Measurements from ENCODE around the gene ATG12.
"Not testable (repeated sequence)": the region's sequence is repeated elsewhere in the genome, so short reads cannot be mapped to it uniquely, and the experiment has no call there.

ATG12 gene

DNA sequence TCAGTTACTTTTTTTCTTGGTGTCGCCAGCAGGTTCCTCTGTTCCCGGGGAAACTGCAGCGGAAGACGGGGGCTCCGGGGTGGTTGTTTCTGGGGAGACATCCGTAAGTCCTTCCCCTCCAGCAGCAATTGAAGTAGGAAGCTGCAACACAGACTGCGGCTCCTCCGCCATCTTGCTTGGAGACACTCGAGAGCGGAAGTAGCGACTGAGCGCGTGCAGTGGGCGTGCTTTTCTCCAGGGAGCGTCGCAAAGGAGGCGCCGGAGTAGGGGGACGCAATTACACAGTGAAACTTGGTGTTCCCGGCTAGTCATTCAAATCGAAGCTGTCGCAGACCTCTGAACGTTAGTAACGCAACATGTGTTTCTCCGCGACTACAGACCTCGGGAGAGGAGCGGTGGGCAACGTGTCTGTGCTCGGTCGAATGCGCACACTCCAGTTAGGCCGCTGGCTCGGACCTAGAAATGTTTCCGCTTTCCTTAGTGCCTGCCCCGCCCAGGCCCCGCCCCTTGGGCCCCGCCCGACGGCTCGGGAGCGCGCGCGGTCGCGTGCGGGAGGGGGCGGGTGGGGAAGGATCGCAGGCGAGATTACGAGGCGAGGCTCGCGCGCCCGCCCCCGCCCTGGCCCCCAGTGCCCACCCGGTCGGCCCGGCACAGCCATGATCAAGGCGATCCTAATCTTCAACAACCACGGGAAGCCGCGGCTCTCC lies at the start of gene ATG12, which contains the start of gene AP3S1:
ATG12 (minus strand) TSS at position 184 of the 707 bp plus-strand sequence; CDS start at position 171, 13 bp downstream.
AP3S1 (plus strand) TSS at position 554 of the 707 bp plus-strand sequence; CDS start at position 657, 103 bp downstream.
- DNase-seq (ENCODE audit: low read depth), result peak; percentile 81

DNA sequence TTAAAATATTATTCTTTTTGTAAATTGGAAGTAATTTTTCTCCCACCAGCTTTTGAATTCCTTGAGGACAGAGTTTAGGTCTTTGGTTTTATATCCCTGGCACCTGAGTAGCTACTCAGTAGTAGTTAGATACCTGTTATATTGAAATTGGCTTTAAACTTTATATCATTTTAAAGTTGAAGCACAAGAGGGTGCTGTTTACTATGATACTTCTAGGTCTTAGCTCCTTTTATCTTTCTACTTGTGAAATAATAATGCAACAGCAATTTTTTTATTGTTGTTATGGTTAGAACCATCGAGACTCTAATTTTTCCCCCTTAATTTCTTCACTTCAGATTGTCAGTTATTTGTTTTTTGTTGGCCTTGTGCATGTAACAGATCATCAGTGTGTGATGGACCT lies 46.7 kb upstream of the ATG12 start:
- no peak for DNase-seq (ENCODE audit: low read depth)

- not testable (repeated sequence) for DNase-seq (ENCODE audit: low read depth)
Measured at GRCh38 chr5:115885208-115885607, 43.8 kb upstream of the ATG12 start.

GRCh38 chr5:115884704-115885103 lies 43.3 kb upstream of the ATG12 start:
- DNase-seq (ENCODE audit: low read depth), result no peak

DNA sequence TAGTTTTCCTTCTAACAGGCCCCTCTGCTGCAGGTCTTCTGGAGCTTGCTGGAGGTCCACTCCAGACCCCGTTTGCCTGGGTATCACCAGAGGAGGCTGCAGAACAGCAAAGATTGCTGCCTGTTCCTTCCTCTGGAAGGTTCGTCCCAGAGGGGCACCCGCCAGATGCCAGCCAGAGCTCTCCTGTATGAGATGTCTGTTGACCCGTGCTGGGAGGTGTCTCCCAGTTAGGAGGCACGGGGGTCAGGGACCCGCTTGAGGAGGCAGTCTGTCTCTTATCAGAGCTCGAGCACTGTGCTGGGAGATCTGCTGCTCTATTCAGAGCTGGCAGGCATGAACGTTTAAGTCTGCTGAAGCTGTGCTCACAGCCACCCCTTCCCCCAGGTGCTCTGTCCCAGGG lies 41.1 kb upstream of the ATG12 start:
- not testable (repeated sequence) for DNase-seq (ENCODE audit: low read depth)

DNA sequence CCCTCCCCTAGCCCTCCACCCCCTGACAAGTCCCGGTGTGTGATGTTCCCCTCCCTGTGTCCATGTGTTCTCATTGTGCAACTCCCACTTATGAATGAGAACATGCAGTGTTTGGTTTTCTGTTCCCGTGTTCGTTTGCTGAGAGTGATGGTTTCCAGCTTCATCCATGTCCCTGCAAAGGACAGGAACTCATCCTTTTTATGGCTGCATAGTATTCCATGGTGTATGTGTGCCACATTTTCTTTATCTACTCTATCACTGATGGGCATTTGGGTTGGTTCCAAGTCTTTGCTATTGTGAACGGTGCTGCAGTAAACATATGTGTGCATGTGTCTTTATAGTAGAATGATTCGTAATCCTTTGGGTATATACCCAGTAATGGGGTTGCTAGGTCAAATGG lies 36.0 kb upstream of the ATG12 start:
- not testable (repeated sequence) for DNase-seq (ENCODE audit: low read depth)

- DNase-seq (ENCODE audit: low read depth), result no peak
Measured at GRCh38 chr5:115875447-115875846, 34.1 kb upstream of the ATG12 start.

DNA sequence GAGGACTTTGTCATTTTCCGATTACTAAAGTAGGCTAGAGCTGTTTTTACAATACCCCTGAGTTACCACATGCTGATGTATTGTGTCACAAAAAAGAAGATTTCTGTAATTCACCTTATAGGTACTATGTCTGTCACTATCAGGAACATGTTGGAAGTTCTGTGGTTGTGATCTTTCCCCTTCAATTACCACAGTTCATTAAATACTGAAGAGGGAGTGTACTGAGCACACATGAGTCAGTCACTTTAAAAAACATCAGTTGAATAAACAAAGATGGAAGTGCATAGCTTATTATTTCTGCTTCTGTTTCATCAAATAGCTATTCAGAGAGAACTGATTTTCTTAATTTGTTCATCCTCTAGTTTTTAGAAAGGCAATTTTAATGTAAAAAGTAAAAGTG lies 32.0 kb upstream of the ATG12 start:
- no peak for DNase-seq (ENCODE audit: low read depth)

DNA sequence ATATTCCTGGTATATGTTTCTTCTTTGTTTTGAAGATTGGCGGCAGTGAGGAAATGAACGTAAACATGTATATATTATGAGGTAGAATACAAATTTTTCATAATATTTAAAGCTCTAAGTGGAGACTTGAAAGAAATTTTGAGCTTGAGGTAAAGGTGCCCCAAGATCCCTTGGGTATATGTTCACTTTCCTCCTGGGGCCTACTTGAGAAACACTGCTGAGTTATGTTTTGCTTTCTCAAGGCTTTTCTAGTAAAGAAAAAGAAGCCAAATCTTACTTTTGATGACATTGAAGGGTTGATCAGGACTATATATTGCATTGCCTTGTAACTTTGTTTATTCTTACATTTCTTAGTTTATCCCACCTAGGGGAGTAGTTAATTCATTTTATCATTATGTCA lies 31.1 kb upstream of the ATG12 start:
- DNase-seq (ENCODE audit: low read depth), result no peak

DNA sequence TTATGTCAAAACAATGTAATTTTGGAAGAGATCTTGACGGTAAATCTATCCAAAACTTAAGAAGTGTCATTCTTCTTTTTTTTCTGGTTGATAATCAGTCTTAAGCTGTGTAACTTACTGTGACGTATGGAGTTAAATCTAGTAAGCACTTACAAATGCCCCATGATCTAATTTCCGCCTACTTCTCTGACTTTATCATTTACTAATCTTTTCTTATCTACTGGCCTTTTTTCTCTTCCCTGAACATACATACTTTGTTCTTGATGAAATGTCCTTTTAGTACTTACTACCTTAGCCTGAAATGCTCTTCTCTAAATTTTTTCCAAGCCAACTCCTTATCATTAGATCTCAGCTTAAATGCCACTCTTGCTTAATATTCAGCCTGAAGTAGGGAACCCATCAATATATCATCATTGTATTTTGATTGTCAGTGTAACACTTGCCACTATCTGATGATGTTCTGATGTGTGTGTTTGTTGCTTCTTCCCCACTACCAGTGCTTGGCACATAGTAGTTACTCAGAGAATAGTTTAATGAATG lies 28.0 kb upstream of the ATG12 start:
- no peak for DNase-seq (ENCODE audit: low read depth)

DNA sequence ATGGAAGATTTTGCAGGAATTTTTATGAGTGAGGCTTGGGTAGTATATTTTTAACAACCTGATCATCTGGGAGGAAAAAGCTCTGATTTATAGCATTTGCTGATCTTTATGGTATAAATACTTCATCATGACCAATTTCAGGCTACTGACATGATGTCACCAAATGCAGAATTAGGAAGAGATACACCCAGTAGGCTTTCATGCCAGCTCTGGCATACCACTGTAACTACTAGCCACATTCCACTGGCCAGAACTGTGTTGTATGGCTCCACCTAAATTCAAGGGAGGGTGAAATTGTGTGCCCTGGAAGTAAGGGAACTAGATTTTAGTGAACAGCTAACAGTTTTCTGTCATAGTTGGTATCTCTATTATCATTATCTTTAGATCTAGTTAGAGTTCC lies 18.0 kb upstream of the ATG12 start:
- DNase-seq (ENCODE audit: low read depth), result no peak

DNA sequence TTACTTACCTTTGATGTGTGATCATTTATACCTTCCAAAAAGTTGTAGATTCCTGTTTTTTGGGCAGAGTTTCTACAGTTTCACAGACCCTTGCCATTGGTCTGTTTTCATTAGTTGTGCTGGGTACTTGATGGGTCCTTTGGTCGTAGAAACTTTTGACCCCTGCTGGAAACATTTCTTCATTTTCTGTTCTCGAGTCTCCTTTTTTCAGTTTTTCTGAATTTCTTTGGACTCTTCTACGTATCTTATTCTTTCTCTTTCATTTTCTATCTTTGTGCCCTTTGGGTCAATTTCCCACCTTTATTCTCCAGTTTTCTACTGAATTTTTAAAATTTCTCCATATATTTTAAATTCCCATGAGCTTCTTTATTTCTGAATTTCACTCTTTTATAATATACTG lies 17.0 kb upstream of the ATG12 start:
- DNase-seq (ENCODE audit: low read depth), result no peak

- peak; percentile 43 for DNase-seq (ENCODE audit: low read depth)
Measured at GRCh38 chr5:115857626-115858349, 16.4 kb upstream of the ATG12 start.

DNA sequence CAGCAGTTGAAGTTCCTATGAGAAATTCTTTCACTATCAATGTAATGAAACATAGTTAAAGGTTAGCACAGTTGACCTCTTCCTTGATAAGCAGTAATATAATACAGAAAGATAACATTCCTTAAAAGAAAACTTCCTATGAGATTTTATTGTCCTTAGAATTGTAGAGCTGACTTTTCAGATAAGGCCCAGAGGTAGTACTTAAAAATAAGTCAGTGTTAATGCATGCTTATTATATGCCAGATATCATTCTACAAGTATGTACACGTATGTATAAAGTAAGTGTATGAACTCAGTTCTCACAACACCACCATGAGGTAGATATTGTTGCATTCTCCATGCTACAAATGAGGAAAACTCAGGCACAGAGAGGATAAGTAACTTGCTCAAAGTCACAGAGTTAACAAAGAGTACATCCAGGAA lies 15.7 kb upstream of the ATG12 start:
- no peak for DNase-seq (ENCODE audit: low read depth)

GRCh38 chr5:115855959-115856358 lies 14.6 kb upstream of the ATG12 start:
- no peak for DNase-seq (ENCODE audit: low read depth)

DNA sequence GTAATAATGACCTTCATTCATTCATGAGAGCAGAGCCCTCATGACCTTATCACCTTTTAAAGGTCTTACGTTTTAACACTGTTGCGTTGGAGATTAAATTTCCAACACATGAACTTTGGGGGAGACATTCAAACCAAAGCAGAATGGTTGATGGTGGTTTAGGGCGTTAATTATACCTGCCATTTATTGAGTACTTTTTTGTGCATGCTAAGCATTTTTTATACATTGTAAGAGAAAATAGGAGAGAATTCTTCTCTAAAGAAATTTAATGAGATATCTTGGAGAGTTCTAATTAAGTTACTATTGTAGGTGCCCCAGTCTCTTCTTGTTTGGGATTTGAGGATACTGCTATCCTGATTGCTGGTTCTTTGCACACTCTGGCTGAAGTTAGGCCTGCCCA lies 12.8 kb upstream of the ATG12 start:
- DNase-seq (ENCODE audit: low read depth), result no peak

DNA sequence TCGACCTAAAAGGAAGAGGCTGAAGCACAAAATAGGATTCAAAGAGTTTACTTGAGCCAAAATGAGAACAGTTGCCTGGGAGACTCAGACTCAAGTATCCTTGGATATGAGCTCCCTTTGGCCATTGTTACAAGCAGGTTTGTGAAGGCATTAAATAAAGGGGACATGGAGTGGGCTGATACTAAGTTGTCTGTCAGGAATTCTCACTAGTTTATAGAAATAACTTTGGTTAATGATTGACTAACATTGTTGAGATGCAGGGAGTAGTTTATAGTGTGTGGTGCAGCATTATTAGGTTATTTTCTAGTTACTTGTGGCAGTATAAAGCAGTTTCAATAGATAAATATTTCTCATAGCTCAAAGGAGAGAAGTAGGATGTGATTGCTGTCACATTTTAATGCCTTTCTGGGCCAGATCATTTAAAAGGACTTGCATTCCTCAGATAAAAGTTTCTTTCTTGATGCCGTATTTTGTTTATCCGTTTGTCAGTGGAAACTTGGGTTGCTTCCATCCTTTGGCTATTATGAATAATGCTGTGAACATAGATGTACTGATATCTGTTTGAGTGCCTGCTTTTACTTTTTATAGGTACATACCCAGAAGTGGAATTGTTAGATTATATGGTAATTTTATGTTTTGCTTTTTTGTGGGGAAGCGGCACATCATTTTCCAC lies 9.5 kb upstream of the ATG12 start:
- DNase-seq (ENCODE audit: low read depth), result no peak

GRCh38 chr5:115849258-115849798 lies 8.0 kb upstream of the ATG12 start:
- no peak for DNase-seq (ENCODE audit: low read depth)

- DNase-seq (ENCODE audit: low read depth), result no peak
Measured at GRCh38 chr5:115847290-115847689, 5.9 kb upstream of the ATG12 start.

GRCh38 chr5:115844321-115844817 lies 3.0 kb upstream of the ATG12 start:
- DNase-seq (ENCODE audit: low read depth), result no peak

DNA sequence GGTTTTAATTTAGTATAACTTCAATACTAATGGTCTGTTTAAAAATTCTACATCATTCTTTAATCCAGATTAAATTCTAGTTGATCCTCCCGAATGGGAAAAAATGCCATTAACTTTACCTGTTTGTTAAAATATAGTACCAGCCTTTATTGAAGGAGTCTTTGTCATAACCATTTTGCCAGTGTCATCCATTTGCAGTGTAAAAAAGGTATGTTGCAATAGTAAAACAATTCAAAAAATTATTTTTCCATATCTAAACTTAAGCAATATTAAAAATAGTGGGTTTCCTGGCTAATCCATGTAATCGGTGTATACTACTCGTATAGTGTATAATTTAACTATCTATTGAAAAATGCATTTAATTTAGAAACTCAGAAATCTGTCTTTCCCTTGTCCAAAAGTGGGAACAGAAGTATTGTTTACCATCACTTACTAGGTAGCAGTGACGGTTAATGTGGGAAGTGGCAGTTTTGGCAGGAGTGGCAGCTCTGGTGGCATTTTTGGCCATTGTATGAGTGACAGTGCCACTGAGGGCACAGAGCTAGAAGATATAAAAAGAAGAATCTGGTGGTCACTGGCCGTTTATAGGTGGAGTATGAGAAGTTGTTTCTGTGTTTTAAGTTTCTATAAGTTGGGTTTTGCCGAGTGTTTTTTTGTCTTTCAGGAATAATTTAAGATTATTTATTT lies 2.2 kb upstream of the ATG12 start:
- DNase-seq (ENCODE audit: low read depth), result no peak

DNA sequence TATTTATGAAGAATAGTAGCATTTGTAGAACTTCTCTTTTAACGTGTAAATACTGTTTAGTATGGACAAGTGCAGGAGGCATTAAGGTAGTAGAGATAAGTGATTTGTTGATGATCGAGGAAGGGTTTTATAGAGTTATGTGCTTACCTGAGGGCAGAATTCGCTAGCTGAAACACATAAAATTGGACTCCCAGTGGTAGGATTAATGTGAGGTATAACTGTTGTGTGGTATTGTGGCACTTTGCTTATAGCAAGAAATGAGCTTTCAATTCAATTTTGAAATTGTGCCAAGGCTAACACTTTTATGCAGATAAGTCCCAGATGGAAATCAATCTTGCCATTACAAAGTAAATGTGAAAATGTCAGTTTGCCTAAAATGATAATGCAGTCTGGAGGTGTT lies 1.6 kb upstream of the ATG12 start:
- DNase-seq (ENCODE audit: low read depth), result no peak
